Hepatocyte (in vitro differentiated cells): ENCODE results near the gene TRIM63. TPM values are rescaled to one million over a fixed set of nuclear protein-coding genes. Genes with fewer than 3 reads are reported as not detected.

Experiments used
- DNase-seq: peaks from one replicate; pipeline ENCODE4 v3.0.0-alpha.2; 2016; ENCODE audit warnings: low spot score
- H2AFZ ChIP-seq: fragments of 200-600 bp; sonication (generic); 2 replicates; pipeline ENCODE4 v1.6.0; 2016; ENCODE audit warnings: antibody characterized with exemption, mild to moderate bottlenecking
- H3K27ac ChIP-seq: fragments of 200-600 bp; sonication (generic); 2 replicates; pipeline ENCODE4 v1.5.1; 2016; ENCODE audit warnings: mild to moderate bottlenecking
- H3K27me3 ChIP-seq: fragments of 200-600 bp; sonication (generic); 2 replicates; pipeline ENCODE4 v1.6.1; 2016
- H3K36me3 ChIP-seq: fragments of 200-600 bp; sonication (generic); replicated peaks from 2 replicates; pipeline ENCODE4 v1.5.1; 2016; ENCODE audit warnings: low read depth; ENCODE audit not compliant: insufficient read depth
- H3K4me1 ChIP-seq: fragments of 200-600 bp; sonication (generic); 2 replicates; pipeline ENCODE4 v1.5.1; 2016; ENCODE audit warnings: mild to moderate bottlenecking, moderate library complexity; ENCODE audit not compliant: insufficient read depth
- H3K4me2 ChIP-seq: fragments of 200-600 bp; sonication (generic); 2 replicates; pipeline ENCODE4 v1.6.0; 2016
- H3K4me3 ChIP-seq: fragments of 200-600 bp; sonication (generic); 2 replicates; pipeline ENCODE4 v1.5.1; 2016; ENCODE audit warnings: mild to moderate bottlenecking
- H3K79me2 ChIP-seq: fragments of 200-600 bp; sonication (generic); 2 replicates; pipeline ENCODE4 v1.6.0; 2017; ENCODE audit warnings: mild to moderate bottlenecking
- H3K9me2 ChIP-seq: fragments of 200-600 bp; sonication (generic); replicated peaks from 2 replicates; pipeline ENCODE4 v1.6.0; 2017; ENCODE audit warnings: mild to moderate bottlenecking; ENCODE audit not compliant: insufficient read depth
- H3K9me3 ChIP-seq: fragments of 200-600 bp; sonication (generic); 2 replicates; pipeline ENCODE4 v1.5.1; 2016; ENCODE audit warnings: low read depth, mild to moderate bottlenecking
- H4K20me1 ChIP-seq: fragments of 200-600 bp; sonication (generic); 2 replicates; pipeline ENCODE4 v1.6.0; 2016; ENCODE audit warnings: mild to moderate bottlenecking; ENCODE audit not compliant: insufficient read depth, poor library complexity, severe bottlenecking
- CTCF ChIP-seq: fragments of 200-600 bp; sonication (generic); IDR thresholded peaks from 2 replicates; pipeline ENCODE4 v1.5.1; 2016; ENCODE audit warnings: antibody characterized with exemption, mild to moderate bottlenecking; ENCODE audit not compliant: poor library complexity
- EZH2 ChIP-seq: fragments of 200-600 bp; sonication (generic); IDR thresholded peaks from 2 replicates; pipeline ENCODE4 v1.6.1; 2016; ENCODE audit warnings: antibody characterized with exemption, mild to moderate bottlenecking, borderline replicate concordance
- EZH2phosphoT487 ChIP-seq: fragments of 200-600 bp; sonication (generic); IDR thresholded peaks from one replicate; pipeline ENCODE4 v1.6.1; 2018; ENCODE audit warnings: antibody characterized with exemption, mild to moderate bottlenecking, low read depth, moderate library complexity; ENCODE audit not compliant: unreplicated experiment, severe bottlenecking
- WGBS: methylation state at CpG from one replicate; pipeline ENCODE4 v1.1.6; 2016; ENCODE audit warnings: low lambda C conversion rate; ENCODE audit errors: missing lambda C conversion rate; 5-methylcytosine and 5-hydroxymethylcytosine counted together
- polyA plus RNA-seq: library from polyadenylated mRNA; unstranded; fragments of >200 nt; fragmentation: Nextera tagmentation; extraction: Ambion mirVana; gene quantifications from 2 replicates; pipeline ENCODE4 v1.2.1, GENCODE V29; 2016
- small RNA-seq: library from RNA; depleted of rRNA; stranded (forward); fragments of <200 nt; gene quantifications from one replicate; pipeline ENCODE3, GENCODE V24; 2014
- total RNA-seq: library from RNA; depleted of rRNA; stranded (reverse); fragments of >200 nt; gene quantifications from 2 replicates; pipeline ENCODE4 v1.2.3, GENCODE V29; 2014

The TRIM63 gene
- total and polyA plus RNA-seq, 2 experiments from 2014 or later = 2.9 to 8.2 TPM

- no peaks in the 10 kb centered on the region for H3K36me3 ChIP-seq
- 80% methylated on average over 2 of the region's 2 CpGs for WGBS
- H4K20me1 ChIP-seq = no peaks in the 10 kb centered on the region
- no peaks in the 10 kb centered on the region for H3K9me2 ChIP-seq
- no peak overlapping the region for H2AFZ ChIP-seq
- TF ChIP-seq CTCF (no peak), EZH2 (no peak), EZH2phosphoT487 (no peak)
- H3K27ac ChIP-seq = no peak overlapping the region
- H3K79me2 ChIP-seq = no peaks in the 10 kb centered on the region
- no peak overlapping the region for H3K4me3 ChIP-seq
- H3K27me3 ChIP-seq = no peaks in the 10 kb centered on the region
- DNase-seq = no peak
- H3K4me2 ChIP-seq = no peak overlapping the region
- H3K4me1 ChIP-seq = peaks cover 2% of the 10 kb centered on the region
- no peaks in the 10 kb centered on the region for H3K9me3 ChIP-seq
These were observed 63.7 kb downstream of the TRIM63 start for GRCh38 chr1:26003756-26004155.

GRCh38 chr1:26003262-26003661, 64.2 kb downstream of the TRIM63 start:
- no peak for DNase-seq
- Histone ChIP-seq H2AFZ (no peak overlapping the region), H3K4me2 (no peak overlapping the region), H3K9me3 (no peaks in the 10 kb centered on the region), H3K79me2 (no peaks in the 10 kb centered on the region), H3K9me2 (no peaks in the 10 kb centered on the region), H3K27ac (no peak overlapping the region), H3K27me3 (no peaks in the 10 kb centered on the region), H4K20me1 (no peaks in the 10 kb centered on the region), H3K36me3 (no peaks in the 10 kb centered on the region), H3K4me3 (no peak overlapping the region), H3K4me1 (peaks cover 6% of the 10 kb centered on the region)
- WGBS = 91% methylated on average over 4 of the region's 4 CpGs
- TF ChIP-seq EZH2 (no peak), EZH2phosphoT487 (no peak), CTCF (no peak)

Small RNA genes lying within 50 kb of the gene (small RNA-seq; reads per million reads assigned to genes)
- gene RF00283 (not detected), gene RF00492 (not detected)

Other genes starting within 250 kb of the TRIM63 start
- gene MTFR1L, start 247.7 kb downstream of the TRIM63 start, total RNA-seq = 59.5 and 62.6 TPM in 2 replicates
- 90.7 and 103 TPM in 2 replicates for gene MTFR1L, start 247.7 kb downstream of the TRIM63 start, polyA plus RNA-seq
- gene AUNIP, start 208.2 kb downstream of the TRIM63 start, total RNA-seq = 1.3 and 2.4 TPM in 2 replicates
- gene AUNIP, start 208.2 kb downstream of the TRIM63 start, polyA plus RNA-seq = 0.41 and 2.4 TPM in 2 replicates
- 21.5 and 27.0 TPM in 2 replicates for gene PAQR7, start 191.9 kb downstream of the TRIM63 start, total RNA-seq
- 3.3 and 4.8 TPM in 2 replicates for gene PAQR7, start 191.9 kb downstream of the TRIM63 start, polyA plus RNA-seq
- gene STMN1, start 161.2 kb downstream of the TRIM63 start, total RNA-seq = 91.6 and 104 TPM in 2 replicates
- 338 and 395 TPM in 2 replicates for gene STMN1, start 161.2 kb downstream of the TRIM63 start, polyA plus RNA-seq
- gene PAFAH2, start 69.6 kb downstream of the TRIM63 start, total RNA-seq = 19.6 and 24.6 TPM in 2 replicates
- gene PAFAH2, start 69.6 kb downstream of the TRIM63 start, polyA plus RNA-seq = 22.7 TPM in 2 replicates
- 0.17 and 0.84 TPM in 2 replicates for gene EXTL1, start 45.9 kb downstream of the TRIM63 start, total RNA-seq
- gene EXTL1, start 45.9 kb downstream of the TRIM63 start, polyA plus RNA-seq = 1.3 and 1.6 TPM in 2 replicates
- 1.8 and 6.6 TPM in 2 replicates for gene SLC30A2, start 21.5 kb downstream of the TRIM63 start, total RNA-seq
- gene SLC30A2, start 21.5 kb downstream of the TRIM63 start, polyA plus RNA-seq = 4.5 and 4.8 TPM in 2 replicates
- 12.5 and 16.8 TPM in 2 replicates for gene PDIK1L, start 44.2 kb upstream of the TRIM63 start, total RNA-seq
- 2.6 and 4.4 TPM in 2 replicates for gene PDIK1L, start 44.2 kb upstream of the TRIM63 start, polyA plus RNA-seq
- gene FAM110D, start 91.4 kb upstream of the TRIM63 start, total RNA-seq = 0.10 and 0.16 TPM in 2 replicates
- 0.40 and 0.44 TPM in 2 replicates for gene FAM110D, start 91.4 kb upstream of the TRIM63 start, polyA plus RNA-seq
- gene C1orf232, start 101.3 kb upstream of the TRIM63 start, total RNA-seq = not detected in 2 replicates
- gene C1orf232, start 101.3 kb upstream of the TRIM63 start, polyA plus RNA-seq = not detected in 2 replicates
- gene ZNF593, start 102.3 kb upstream of the TRIM63 start, total RNA-seq = 20.5 and 25.7 TPM in 2 replicates
- 69.1 and 71.8 TPM in 2 replicates for gene ZNF593, start 102.3 kb upstream of the TRIM63 start, polyA plus RNA-seq
- 0.10 TPM in 1 of 2 replicates, not detected in the other for gene ZNF593OS, start 104.2 kb upstream of the TRIM63 start, total RNA-seq
- gene ZNF593OS, start 104.2 kb upstream of the TRIM63 start, polyA plus RNA-seq = 0.45 and 2.1 TPM in 2 replicates
- gene CNKSR1, start 109.9 kb upstream of the TRIM63 start, total RNA-seq = 13.3 and 18.1 TPM in 2 replicates
- gene CNKSR1, start 109.9 kb upstream of the TRIM63 start, polyA plus RNA-seq = 31.4 and 38.6 TPM in 2 replicates
- not detected in 2 replicates for gene CATSPER4, start 123.0 kb upstream of the TRIM63 start, total RNA-seq
- gene CATSPER4, start 123.0 kb upstream of the TRIM63 start, polyA plus RNA-seq = 0.07 TPM in 1 of 2 replicates, not detected in the other
- 11.4 and 14.6 TPM in 2 replicates for gene CEP85, start 166.6 kb upstream of the TRIM63 start, total RNA-seq
- gene CEP85, start 166.6 kb upstream of the TRIM63 start, polyA plus RNA-seq = 12.4 and 15.3 TPM in 2 replicates
- gene SH3BGRL3, start 212.5 kb upstream of the TRIM63 start, total RNA-seq = 35.9 and 36.6 TPM in 2 replicates
- gene SH3BGRL3, start 212.5 kb upstream of the TRIM63 start, polyA plus RNA-seq = 411 and 420 TPM in 2 replicates
- 3.1 and 6.9 TPM in 2 replicates for gene UBXN11, start 239.0 kb upstream of the TRIM63 start, total RNA-seq
- gene UBXN11, start 239.0 kb upstream of the TRIM63 start, polyA plus RNA-seq = 17.1 and 34.0 TPM in 2 replicates